Stomach (tissue), 4 donors: Measurements from ENCODE around the gene AKAP7.
A peak's percentile ranks its signal among the peaks of the same experiment; 100 is the strongest.

Source experiments
- CTCF ChIP-seq, 7 experiments: fragments of 450-650 bp in 4 of 7; fragments of 200-600 bp in 3 of 7; sonication (generic) in 3 of 7; IDR thresholded peaks; one replicate each; pipeline ENCODE4 v1.5.1; 2016 to 2019; ENCODE audit warnings: antibody characterized with exemption in 7 of 7, control low read depth in 2 of 7, mild to moderate bottlenecking in 1 of 7
- POLR2AphosphoS5 ChIP-seq, 3 donors: sonication (generic); formaldehyde crosslinking; IDR thresholded peaks; one replicate each; pipeline ENCODE4 v1.6.1; 2016; ENCODE audit warnings: antibody characterized with exemption in 3 of 3

- TF ChIP-seq POLR2AphosphoS5 (IDR thresholded peaks at IDR 0.05) (no peak), CTCF (IDR thresholded peaks at IDR 0.05) (peak in 5 of 7 experiments; percentile 34 to 80 (median 50))
Observed at GRCh38 chr6:131199568-131200272, 64.5 kb downstream of the AKAP7 start.
